ENCODE data around the gene MYCBP2. TPM values are rescaled to one million over a fixed set of nuclear protein-coding genes. Genes with fewer than 3 reads are reported as not detected.
"Not testable (repeated sequence)": the region's sequence is repeated elsewhere in the genome, so short reads cannot be mapped to it uniquely, and the experiment has no call there.

Gene MYCBP2
- total and polyA plus RNA-seq, 5 donors from 2014 or later, result 20.8 to 189 (median 27.8) TPM

DNA sequence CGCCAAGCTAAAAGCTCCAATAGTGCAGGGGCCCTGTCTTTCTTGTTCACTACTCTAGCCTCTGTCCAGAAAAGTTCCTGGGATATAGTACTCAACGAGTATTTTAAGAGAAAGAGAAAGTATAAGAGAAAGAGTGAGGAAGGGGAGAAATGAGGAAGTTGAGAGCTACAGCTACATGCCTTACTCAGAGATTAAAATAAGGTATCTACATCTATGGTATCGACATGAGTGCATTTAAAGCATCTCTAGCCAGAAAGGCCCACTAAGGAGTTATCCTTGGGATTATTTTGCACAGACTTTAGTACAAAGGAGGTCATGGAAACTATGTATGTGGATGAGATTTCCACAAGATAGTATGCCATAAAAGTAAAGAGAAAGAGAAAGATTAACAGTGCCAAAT, 28.5 kb downstream of the MYCBP2 start:
- no peak for ATAC-seq (ENCODE audit: low read depth in 2 of 2)
- no peak for DNase-seq
- Mint-ChIP-seq H3K4me3 (peak overlapping the region in 2 of 4 donors; percentile 11 to 43), H3K4me1 (peaks cover 54 to 74% (median 68%) of the 10 kb centered on the region in 4 donors), H3K27me3 (no peaks in the 10 kb centered on the region), H3K9me3 (no peaks in the 10 kb centered on the region), H3K27ac (peak overlapping the region; percentile 1 to 58 (median 7)), H3K36me3 (peaks cover 23% of the 10 kb centered on the region)
- peaks cover 23% of the 10 kb centered on the region for H3K36me3 ChIP-seq (ENCODE audit: control insufficient read depth, insufficient read depth, low read length)
- H3K9me3 ChIP-seq (ENCODE audit: control insufficient read depth in 2 of 2, low read length in 2 of 2), result no peaks in the 10 kb centered on the region
- H3K27me3 ChIP-seq (ENCODE audit: control insufficient read depth, insufficient read depth, low read length), result no peaks in the 10 kb centered on the region
- peak overlapping the region; percentile 27 for H3K4me3 ChIP-seq (ENCODE audit: low read depth, low read length)
- H3K4me1 ChIP-seq (ENCODE audit: control insufficient read depth, insufficient read depth, low read length, poor library complexity, severe bottlenecking), result peaks cover 36% of the 10 kb centered on the region
- no peak overlapping the region for H3K27ac ChIP-seq (ENCODE audit: insufficient read depth, low read length, poor library complexity, severe bottlenecking)

GRCh38 chr13:77291774-77292173, 35.1 kb downstream of the MYCBP2 start:
- no peak for DNase-seq
- Histone ChIP-seq H3K9me3 (ENCODE audit: control insufficient read depth in 2 of 2, low read length in 2 of 2) (no peaks in the 10 kb centered on the region), H3K4me1 (ENCODE audit: control insufficient read depth, insufficient read depth, low read length, poor library complexity, severe bottlenecking) (peaks cover 5% of the 10 kb centered on the region), H3K27me3 (ENCODE audit: control insufficient read depth, insufficient read depth, low read length) (no peaks in the 10 kb centered on the region), H3K36me3 (ENCODE audit: control insufficient read depth, insufficient read depth, low read length) (peaks cover 55% of the 10 kb centered on the region), H3K4me3 (ENCODE audit: low read depth, low read length) (peak overlapping the region; percentile 16), H3K27ac (ENCODE audit: insufficient read depth, low read length, poor library complexity, severe bottlenecking) (no peak overlapping the region)
- ATAC-seq (ENCODE audit: low read depth in 2 of 2), result no peak
- H3K4me1 Mint-ChIP-seq, result peaks cover 43 to 58% (median 50%) of the 10 kb centered on the region in 4 donors
- H3K27me3 Mint-ChIP-seq, result no peaks in the 10 kb centered on the region
- H3K4me3 Mint-ChIP-seq, result peak overlapping the region in 1 of 4 donors; percentile 29
- H3K9me3 Mint-ChIP-seq, result no peaks in the 10 kb centered on the region
- H3K27ac Mint-ChIP-seq, result peak overlapping the region; percentile 13 to 77 (median 17)
- peaks cover 63% of the 10 kb centered on the region for H3K36me3 Mint-ChIP-seq

GRCh38 chr13:77290342-77290741, 36.6 kb downstream of the MYCBP2 start:
- peaks cover 39 to 55% (median 49%) of the 10 kb centered on the region in 4 donors for H3K4me1 Mint-ChIP-seq

DNA sequence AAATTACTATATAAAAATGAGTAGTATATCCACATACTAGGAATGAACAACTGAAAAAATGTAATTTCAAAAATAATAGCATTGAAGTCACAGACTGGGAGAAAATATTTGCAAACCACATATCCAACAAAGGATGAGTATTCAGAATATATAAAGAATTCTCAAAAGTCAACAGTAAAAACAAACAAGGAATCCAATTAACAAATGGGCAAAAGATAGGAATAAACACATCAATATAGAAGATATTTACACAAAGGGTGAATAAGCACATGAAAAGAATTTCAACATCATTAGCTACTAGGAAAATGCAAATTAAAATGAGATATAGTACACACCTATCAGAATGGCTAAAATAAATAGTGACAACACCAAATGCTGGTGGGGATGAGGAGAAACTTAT, 37.0 kb downstream of the MYCBP2 start:
- H3K27me3 ChIP-seq (ENCODE audit: control insufficient read depth, insufficient read depth, low read length), result no peaks in the 10 kb centered on the region
- peaks cover 56% of the 10 kb centered on the region for H3K36me3 ChIP-seq (ENCODE audit: control insufficient read depth, insufficient read depth, low read length)
- peaks cover 5% of the 10 kb centered on the region for H3K4me1 ChIP-seq (ENCODE audit: control insufficient read depth, insufficient read depth, low read length, poor library complexity, severe bottlenecking)
- H3K27me3 Mint-ChIP-seq, result no peaks in the 10 kb centered on the region
- H3K4me3 Mint-ChIP-seq, result peak overlapping the region in 1 of 4 donors; percentile 44
- ATAC-seq (ENCODE audit: low read depth in 2 of 2), result no peak
- no peaks in the 10 kb centered on the region for H3K9me3 ChIP-seq (ENCODE audit: control insufficient read depth in 2 of 2, low read length in 2 of 2)
- no peak for DNase-seq
- peak overlapping the region in 1 of 3 donors; percentile 77 for H3K27ac Mint-ChIP-seq
- no peak overlapping the region for H3K4me3 ChIP-seq (ENCODE audit: low read depth, low read length)
- H3K27ac ChIP-seq (ENCODE audit: insufficient read depth, low read length, poor library complexity, severe bottlenecking), result no peak overlapping the region
- no peaks in the 10 kb centered on the region for H3K9me3 Mint-ChIP-seq
- peaks cover 44 to 53% (median 47%) of the 10 kb centered on the region in 4 donors for H3K4me1 Mint-ChIP-seq
- peaks cover 59% of the 10 kb centered on the region for H3K36me3 Mint-ChIP-seq

More at GRCh38 chr13:77290342-77290741, 36.6 kb downstream of the MYCBP2 start:
- ATAC-seq (ENCODE audit: low read depth in 2 of 2) (no peak), DNase-seq (no peak)
- no peak overlapping the region for H3K4me3 ChIP-seq (ENCODE audit: low read depth, low read length)
- no peaks in the 10 kb centered on the region for H3K9me3 ChIP-seq (ENCODE audit: control insufficient read depth in 2 of 2, low read length in 2 of 2)
- peak overlapping the region in 1 of 4 donors; percentile 13 for H3K4me3 Mint-ChIP-seq
- peak overlapping the region; percentile 27 to 77 (median 56) for H3K27ac Mint-ChIP-seq
- H3K9me3 Mint-ChIP-seq, result no peaks in the 10 kb centered on the region
- no peaks in the 10 kb centered on the region for H3K27me3 Mint-ChIP-seq
- peaks cover 56% of the 10 kb centered on the region for H3K36me3 ChIP-seq (ENCODE audit: control insufficient read depth, insufficient read depth, low read length)
- peaks cover 61% of the 10 kb centered on the region for H3K36me3 Mint-ChIP-seq
- peaks cover 5% of the 10 kb centered on the region for H3K4me1 ChIP-seq (ENCODE audit: control insufficient read depth, insufficient read depth, low read length, poor library complexity, severe bottlenecking)
- no peaks in the 10 kb centered on the region for H3K27me3 ChIP-seq (ENCODE audit: control insufficient read depth, insufficient read depth, low read length)
- H3K27ac ChIP-seq (ENCODE audit: insufficient read depth, low read length, poor library complexity, severe bottlenecking), result no peak overlapping the region

GRCh38 chr13:77285632-77286031, 41.3 kb downstream of the MYCBP2 start:
- not testable (repeated sequence) for ATAC-seq (ENCODE audit: low read depth in 2 of 2); H3K4me3 ChIP-seq (ENCODE audit: low read depth, low read length); DNase-seq; H3K9me3 ChIP-seq (ENCODE audit: control insufficient read depth in 2 of 2, low read length in 2 of 2); H3K27me3 Mint-ChIP-seq; H3K4me1 ChIP-seq (ENCODE audit: control insufficient read depth, insufficient read depth, low read length, poor library complexity, severe bottlenecking); H3K4me3 Mint-ChIP-seq; H3K27ac ChIP-seq (ENCODE audit: insufficient read depth, low read length, poor library complexity, severe bottlenecking); H3K27me3 ChIP-seq (ENCODE audit: control insufficient read depth, insufficient read depth, low read length); H3K9me3 Mint-ChIP-seq
- peaks cover 28 to 42% (median 35%) of the 10 kb centered on the region in 4 donors for H3K4me1 Mint-ChIP-seq
- peaks cover 46% of the 10 kb centered on the region for H3K36me3 ChIP-seq (ENCODE audit: control insufficient read depth, insufficient read depth, low read length)
- peak overlapping the region in 1 of 3 donors; percentile 58 for H3K27ac Mint-ChIP-seq
- H3K36me3 Mint-ChIP-seq, result peaks cover 48% of the 10 kb centered on the region

- H3K9me3 Mint-ChIP-seq, result no peaks in the 10 kb centered on the region
- peak overlapping the region in 1 of 4 donors; percentile 7 for H3K4me3 Mint-ChIP-seq
- peak overlapping the region in 1 of 3 donors; percentile 58 for H3K27ac Mint-ChIP-seq
Observed at GRCh38 chr13:77285098-77285497, 41.8 kb downstream of the MYCBP2 start.

GRCh38 chr13:77274126-77274525, 52.8 kb downstream of the MYCBP2 start:
- ATAC-seq (ENCODE audit: low read depth in 2 of 2) (no peak), DNase-seq (no peak)
- H3K27me3 Mint-ChIP-seq, result no peaks in the 10 kb centered on the region
- no peaks in the 10 kb centered on the region for H3K4me1 ChIP-seq (ENCODE audit: control insufficient read depth, insufficient read depth, low read length, poor library complexity, severe bottlenecking)
- H3K36me3 ChIP-seq (ENCODE audit: control insufficient read depth, insufficient read depth, low read length), result peaks cover 70% of the 10 kb centered on the region
- peaks cover 0 to 2% (median 0%) of the 10 kb centered on the region in 7 donors for H3K9me3 Mint-ChIP-seq
- peaks cover 16 to 30% (median 23%) of the 10 kb centered on the region in 4 donors for H3K4me1 Mint-ChIP-seq
- no peaks in the 10 kb centered on the region for H3K9me3 ChIP-seq (ENCODE audit: control insufficient read depth in 2 of 2, low read length in 2 of 2)
- peak overlapping the region in 2 of 3 donors; percentile 42 to 52 for H3K27ac Mint-ChIP-seq
- no peak overlapping the region for H3K4me3 Mint-ChIP-seq
- peaks cover 47% of the 10 kb centered on the region for H3K36me3 Mint-ChIP-seq
- H3K27ac ChIP-seq (ENCODE audit: insufficient read depth, low read length, poor library complexity, severe bottlenecking), result no peak overlapping the region
- H3K4me3 ChIP-seq (ENCODE audit: low read depth, low read length), result no peak overlapping the region
- no peaks in the 10 kb centered on the region for H3K27me3 ChIP-seq (ENCODE audit: control insufficient read depth, insufficient read depth, low read length)

More at GRCh38 chr13:77285098-77285497, 41.8 kb downstream of the MYCBP2 start:
- H3K4me3 ChIP-seq (ENCODE audit: low read depth, low read length), result no peak overlapping the region
- H3K4me1 Mint-ChIP-seq, result peaks cover 23 to 42% (median 31%) of the 10 kb centered on the region in 4 donors
- H3K9me3 ChIP-seq (ENCODE audit: control insufficient read depth in 2 of 2, low read length in 2 of 2), result no peaks in the 10 kb centered on the region
- H3K36me3 Mint-ChIP-seq, result peaks cover 49% of the 10 kb centered on the region
- ATAC-seq (ENCODE audit: low read depth in 2 of 2), result no peak
- DNase-seq, result no peak
- peaks cover 45% of the 10 kb centered on the region for H3K36me3 ChIP-seq (ENCODE audit: control insufficient read depth, insufficient read depth, low read length)
- H3K27ac ChIP-seq (ENCODE audit: insufficient read depth, low read length, poor library complexity, severe bottlenecking), result no peak overlapping the region
- no peaks in the 10 kb centered on the region for H3K27me3 ChIP-seq (ENCODE audit: control insufficient read depth, insufficient read depth, low read length)
- H3K27me3 Mint-ChIP-seq, result no peaks in the 10 kb centered on the region
- no peaks in the 10 kb centered on the region for H3K4me1 ChIP-seq (ENCODE audit: control insufficient read depth, insufficient read depth, low read length, poor library complexity, severe bottlenecking)

DNA sequence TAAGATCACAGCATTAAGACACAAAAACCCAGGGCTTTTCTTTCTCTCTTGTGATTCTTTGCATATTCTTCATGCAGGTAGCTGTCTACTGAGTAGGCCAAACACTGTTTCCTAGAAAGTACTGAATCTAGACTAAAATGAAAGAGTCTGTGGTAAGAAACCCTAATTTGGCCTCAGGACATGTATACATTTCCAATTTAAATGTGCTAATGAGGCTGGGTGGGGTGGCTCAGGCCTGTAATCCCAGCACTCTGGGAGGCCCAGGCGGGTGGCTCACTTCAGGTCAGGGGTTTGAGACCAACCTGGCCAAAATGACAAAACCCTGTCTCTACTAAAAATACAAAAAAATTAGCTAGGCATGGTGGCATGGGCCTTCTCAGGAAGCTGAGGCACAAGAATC, 57.8 kb downstream of the MYCBP2 start:
- Mint-ChIP-seq H3K4me1 (peaks cover 6 to 16% (median 14%) of the 10 kb centered on the region in 4 donors), H3K27ac (peak overlapping the region in 1 of 3 donors; percentile 54), H3K4me3 (no peak overlapping the region), H3K27me3 (no peaks in the 10 kb centered on the region), H3K9me3 (no peaks in the 10 kb centered on the region), H3K36me3 (peaks cover 36% of the 10 kb centered on the region)
- Histone ChIP-seq H3K27me3 (ENCODE audit: control insufficient read depth, insufficient read depth, low read length) (no peaks in the 10 kb centered on the region), H3K9me3 (ENCODE audit: control insufficient read depth in 2 of 2, low read length in 2 of 2) (no peaks in the 10 kb centered on the region), H3K4me3 (ENCODE audit: low read depth, low read length) (no peak overlapping the region), H3K27ac (ENCODE audit: insufficient read depth, low read length, poor library complexity, severe bottlenecking) (no peak overlapping the region), H3K36me3 (ENCODE audit: control insufficient read depth, insufficient read depth, low read length) (peaks cover 78% of the 10 kb centered on the region), H3K4me1 (ENCODE audit: control insufficient read depth, insufficient read depth, low read length, poor library complexity, severe bottlenecking) (no peaks in the 10 kb centered on the region)
- DNase-seq (no peak), ATAC-seq (ENCODE audit: low read depth in 2 of 2) (no peak)
